NCI-H2227 (cell line): ENCODE measurements around the gene IQCH.
A peak's percentile ranks its signal among the peaks of the same experiment; 100 is the strongest.

Source experiments
- DNase-seq: peaks from one replicate; lab custom pipeline; 2025; ENCODE audit not compliant: unreplicated experiment; lab: John Stamatoyannopoulos, UW

IQCH gene

DNA sequence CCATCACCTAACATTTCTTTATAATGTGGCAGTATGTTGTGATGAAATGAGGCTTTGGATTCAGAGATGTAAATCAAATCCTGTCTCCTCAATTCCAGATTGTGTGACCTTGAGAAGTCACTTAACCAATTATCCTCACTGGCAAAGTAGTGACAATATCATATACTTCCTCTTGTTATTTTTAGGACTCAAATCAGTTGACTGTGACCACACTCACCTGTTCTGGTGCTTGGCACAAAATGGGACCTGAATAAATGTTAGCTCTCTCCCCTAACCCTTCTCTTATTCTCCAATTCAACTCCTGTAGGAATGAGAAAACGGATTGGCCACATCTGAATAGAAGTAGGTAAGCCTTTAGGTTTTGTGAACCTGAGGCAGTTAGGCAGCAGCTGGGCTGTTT, 42.1 kb downstream of the IQCH start:
- no peak for DNase-seq

DNA sequence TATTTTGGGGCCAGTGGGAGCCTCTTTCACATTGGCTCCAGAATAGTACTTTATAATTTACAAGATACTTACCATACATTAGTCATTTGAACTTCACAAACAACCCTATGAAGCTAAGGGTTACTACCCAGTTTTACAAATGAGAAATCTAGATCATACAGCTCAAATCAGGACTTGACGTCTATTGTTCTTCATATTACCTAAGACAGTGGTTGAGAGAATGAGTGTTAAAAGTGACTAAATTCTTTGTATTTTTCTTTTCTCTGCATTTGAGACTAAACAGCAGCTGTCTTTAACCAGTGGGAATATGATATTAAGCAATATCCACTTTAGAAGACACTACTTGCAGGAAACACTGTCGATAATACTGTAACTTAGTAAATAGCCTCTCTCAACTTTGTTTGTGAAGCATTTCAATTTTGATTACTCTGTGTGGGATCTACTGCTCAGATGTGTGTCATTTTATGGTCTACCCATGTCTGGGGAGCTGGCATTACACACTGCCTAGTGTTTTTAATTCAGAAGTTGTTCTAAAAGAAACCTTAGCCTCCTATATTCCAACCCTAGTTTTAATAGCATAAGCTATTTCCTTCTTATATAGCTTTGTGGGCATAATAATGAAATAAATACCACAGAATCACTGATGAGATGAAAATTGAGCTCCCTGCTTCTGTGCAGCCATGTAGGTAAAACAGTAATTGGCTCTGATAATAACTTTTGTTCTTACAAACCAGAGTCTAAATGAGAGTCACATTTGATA, 45.9 kb downstream of the IQCH start:
- no peak for DNase-seq

- peak; percentile 11 for DNase-seq
Measured at GRCh38 chr15:67303490-67304363, 49.1 kb downstream of the IQCH start.

DNA sequence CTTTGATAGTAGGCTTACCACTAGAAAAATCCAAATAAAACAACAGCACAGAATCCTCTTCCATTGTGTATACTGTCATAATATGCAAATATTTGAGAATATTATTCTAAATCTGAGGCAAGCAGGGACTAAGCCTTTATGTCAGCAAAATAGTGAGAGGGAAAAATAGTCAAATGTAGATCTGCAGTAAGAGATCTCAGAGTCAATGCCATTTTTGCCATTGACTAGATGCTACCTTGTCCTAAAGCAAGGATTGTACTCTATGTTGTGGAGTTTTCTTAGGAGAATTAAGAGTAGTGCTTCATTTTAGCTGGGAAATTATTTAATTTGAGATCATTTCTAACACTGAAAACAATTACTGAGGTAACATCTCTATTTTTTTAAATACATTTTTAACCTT, 50.2 kb downstream of the IQCH start:
- no peak for DNase-seq

- no peak for DNase-seq
Measured at GRCh38 chr15:67305506-67305905, 50.9 kb downstream of the IQCH start.

DNA sequence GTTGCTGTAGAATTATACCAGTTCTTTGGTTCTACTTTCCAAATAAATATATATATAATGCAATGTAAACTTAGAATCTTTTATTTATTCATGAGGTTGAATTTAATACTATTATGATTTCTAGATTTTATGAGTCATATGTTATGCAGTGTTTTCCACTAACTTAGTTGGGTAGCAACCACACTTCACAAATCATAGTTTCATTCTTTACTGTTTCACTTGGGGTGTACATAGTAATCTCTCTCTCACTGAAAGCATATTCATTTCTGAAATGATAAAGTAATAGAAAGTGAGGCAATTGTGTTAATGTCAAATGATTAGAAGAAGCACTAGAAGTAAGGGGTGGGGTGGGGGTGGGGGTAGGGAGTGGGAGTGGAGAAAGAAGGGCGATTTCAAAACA, 52.6 kb downstream of the IQCH start:
- DNase-seq = no peak

DNA sequence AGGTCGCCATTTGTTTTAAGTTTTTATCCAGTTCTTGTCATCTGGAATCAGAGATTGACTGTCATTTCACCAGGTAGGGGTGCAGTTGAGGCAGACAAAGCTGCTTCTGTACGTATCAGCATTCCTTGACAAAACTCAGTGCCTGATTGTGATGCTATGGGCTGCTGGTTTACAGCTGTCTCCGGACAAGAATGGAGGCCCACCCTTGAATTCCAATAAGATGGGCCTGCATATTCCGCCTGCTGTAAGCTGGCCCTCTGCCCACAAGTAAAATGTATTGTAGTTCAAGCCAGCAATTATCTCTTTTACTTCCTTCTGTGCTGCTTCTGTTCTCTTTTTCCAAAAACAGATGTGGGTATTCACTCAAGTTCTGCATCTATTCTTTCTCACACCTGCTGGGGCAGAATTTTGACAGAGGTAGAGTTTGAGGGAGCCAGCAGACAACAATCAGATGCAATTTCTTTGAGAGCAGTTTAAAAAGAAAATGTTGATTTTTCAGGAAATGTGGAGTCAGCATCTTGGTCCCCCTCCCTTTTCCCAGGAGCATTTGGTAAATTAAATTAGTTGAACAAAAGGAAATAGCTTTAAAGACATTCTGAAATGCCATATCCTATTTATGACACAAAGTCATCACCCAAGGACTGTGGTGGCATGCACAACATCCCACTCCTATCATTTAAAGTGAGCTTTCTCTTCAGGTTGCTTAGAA, 53.5 kb downstream of the IQCH start:
- peak; percentile 14 for DNase-seq

- no peak for DNase-seq
Measured at GRCh38 chr15:67311731-67312130, 57.1 kb downstream of the IQCH start.

- DNase-seq = no peak
Measured at GRCh38 chr15:67319961-67320360, 65.4 kb downstream of the IQCH start.

DNA sequence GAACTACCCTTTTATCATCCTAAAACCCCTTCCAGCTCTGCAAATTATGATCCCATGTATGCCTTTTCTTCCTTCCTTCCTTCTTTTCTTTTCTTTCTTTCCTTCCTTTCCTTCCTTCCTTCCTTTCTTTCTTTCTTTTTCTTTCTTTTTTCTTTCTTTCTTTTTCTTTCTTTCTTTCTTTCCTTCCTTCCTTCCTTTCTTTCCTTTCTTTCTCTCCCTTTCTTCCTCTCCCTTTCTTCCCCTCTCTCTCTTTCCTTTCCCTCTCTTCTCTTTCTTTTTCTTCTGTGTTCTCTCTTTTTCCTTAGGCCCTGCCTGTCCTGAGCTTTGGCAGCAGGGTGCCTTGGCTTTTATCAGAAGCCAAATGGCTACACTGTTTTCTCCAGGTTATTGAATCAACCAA, 66.8 kb downstream of the IQCH start:
- no peak for DNase-seq

DNA sequence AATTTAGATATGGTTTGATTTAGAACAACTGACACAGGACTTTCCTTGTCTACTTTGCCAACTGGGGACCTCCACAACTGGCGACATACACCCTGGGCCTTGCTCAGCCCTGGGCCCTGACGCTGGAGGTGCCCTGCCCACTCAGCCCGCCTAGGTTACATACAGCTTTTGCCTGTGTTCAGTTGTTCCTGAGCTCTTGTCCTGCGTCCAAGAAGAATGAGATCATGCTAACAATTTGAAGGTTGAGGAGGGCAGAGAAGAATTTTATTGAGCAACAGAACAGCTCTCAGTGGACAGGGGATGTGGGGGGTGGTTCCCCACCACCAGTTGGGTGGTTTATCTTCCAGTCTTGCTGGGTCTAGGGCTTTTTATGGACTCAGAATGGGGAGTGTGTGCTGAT, 67.9 kb downstream of the IQCH start:
- no peak for DNase-seq

GRCh38 chr15:67327312-67327711, 72.7 kb downstream of the IQCH start:
- no peak for DNase-seq

DNA sequence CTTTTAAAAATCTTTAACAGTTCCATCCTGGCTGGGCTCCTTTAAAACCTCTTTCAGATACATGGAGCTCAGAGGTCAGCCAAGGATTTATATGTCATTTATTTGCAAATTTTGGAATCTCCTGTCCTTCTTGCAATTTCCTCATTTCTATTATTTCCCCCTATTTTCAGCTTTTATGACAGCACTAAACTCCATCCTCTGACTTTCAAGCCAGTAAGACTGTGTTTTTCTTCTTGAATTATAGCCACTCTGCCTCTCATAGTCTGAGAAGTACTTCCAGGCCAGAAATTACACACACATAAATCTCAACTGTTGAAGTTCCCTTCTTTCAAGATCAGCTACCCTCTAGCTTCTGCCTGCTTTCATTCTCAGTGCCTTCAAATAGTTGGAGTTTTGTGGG, 73.2 kb downstream of the IQCH start:
- DNase-seq = no peak

DNA sequence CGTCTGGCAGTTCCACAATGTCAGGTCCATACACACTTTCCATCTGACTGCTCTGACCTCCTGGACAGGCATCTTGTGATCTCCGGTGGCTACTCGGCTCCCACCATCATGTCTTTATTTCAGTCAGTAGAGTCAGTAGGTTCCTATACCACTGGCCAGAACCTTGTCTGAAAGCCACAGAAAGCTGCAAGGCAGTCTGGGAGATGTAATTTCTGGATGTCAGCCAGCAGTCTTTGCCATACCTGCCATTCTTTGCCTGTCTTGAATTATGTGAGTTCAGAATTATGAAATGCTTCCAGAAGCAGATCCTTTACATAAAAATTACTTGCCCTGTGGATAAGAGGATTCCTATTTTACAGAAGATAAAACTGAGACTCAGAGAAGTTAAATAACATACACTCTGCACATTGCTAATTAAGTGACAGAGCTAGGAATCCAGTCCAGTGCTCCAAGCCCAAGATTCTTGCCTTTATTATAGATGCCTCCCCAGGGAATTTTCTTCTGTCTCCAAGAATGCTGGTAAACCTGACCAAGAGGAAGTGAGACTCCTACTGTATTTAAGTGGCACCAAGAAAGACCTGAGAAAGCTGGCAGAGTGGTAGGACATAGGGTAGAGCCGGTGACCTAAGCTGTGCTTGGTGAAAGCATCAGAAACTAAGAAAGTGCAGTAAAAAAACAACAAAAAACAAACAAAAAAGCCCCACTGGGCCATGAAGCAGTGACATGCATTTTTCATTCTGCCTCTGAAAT, 75.6 kb downstream of the IQCH start:
- DNase-seq = no peak

- no peak for DNase-seq
Measured at GRCh38 chr15:67331676-67332075, 77.1 kb downstream of the IQCH start.

DNA sequence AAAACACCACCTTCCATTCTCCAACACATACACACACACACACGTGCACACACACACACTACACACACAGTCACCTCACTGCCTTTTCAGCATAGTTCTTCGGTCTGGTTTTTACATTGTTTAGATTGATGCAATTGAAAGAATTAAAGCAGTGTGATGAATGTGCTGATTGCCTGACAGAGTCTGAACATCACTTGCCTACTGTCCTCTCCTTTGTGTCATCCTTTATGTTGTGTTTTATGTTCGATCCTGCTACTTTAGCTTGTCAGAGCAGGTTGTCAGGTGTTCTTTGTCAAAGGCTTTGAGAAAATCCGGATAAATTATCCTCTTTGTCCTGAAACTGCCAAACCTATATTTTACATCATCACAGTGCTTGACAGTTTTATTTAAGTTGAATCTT, 80.4 kb downstream of the IQCH start:
- peak; percentile 78 for DNase-seq

DNA sequence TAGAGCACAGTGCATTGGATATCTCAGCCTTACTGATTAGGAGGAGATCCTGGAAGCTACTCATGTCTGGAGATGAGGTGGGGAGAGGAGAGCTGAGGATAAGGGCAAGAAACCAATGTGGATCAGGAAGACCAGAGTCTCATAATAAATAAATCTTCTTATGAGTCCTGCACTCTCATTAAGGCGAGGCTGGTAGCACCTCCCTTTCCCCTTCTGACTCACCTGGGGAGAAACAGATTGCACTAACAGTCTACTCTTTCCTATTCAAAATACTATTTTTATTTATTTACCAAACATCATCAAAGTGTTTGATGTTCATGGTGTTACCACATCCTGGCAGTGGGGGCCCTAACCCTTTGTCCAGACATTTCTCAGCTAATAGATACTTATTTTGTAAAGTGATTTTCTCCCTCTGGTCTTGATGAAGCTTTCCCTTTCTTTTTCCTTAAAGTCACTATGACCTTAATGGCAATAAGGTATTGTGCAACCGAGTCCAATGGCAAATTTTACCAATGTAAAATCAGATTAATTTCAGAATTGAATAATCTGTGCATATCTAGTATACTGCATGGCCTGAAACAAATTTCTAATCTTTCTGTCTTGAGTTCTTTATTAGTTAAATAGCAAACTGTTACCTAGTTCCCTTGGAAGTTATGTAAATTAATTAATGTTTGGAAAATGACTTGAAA, 81.1 kb downstream of the IQCH start:
- DNase-seq = no peak

DNA sequence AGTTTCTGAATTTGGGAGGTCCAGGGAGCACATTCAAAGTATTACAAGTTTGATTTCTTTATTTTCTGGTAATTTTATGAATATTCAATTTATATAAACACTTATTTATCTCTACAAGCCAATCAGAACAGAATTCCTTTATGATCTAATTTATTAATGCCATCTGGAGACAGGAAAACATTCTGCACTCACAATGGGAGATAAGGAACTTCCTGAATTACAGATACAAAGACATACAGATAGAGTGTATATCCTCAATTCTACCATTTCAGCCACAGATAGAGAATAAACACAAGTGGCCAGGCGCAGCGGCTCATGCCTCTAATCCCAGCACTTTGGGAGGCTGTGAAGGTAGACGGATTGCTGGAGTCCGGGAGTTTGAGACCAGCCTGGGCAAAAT, 86.0 kb downstream of the IQCH start:
- no peak for DNase-seq

- DNase-seq = no peak
Measured at GRCh38 chr15:67341539-67341938, 87.0 kb downstream of the IQCH start.

GRCh38 chr15:67343206-67343605, 88.6 kb downstream of the IQCH start:
- DNase-seq = no peak
